Mesenteric fat pad (tissue), 1 donor: ENCODE data around the gene EXOC3L1. TPM values are rescaled to one million over a fixed set of nuclear protein-coding genes. Genes with fewer than 3 reads are reported as not detected.

Source experiments
- DNase-seq: peaks from one replicate; pipeline ENCODE4 v3.0.0-alpha.2; 2020; ENCODE audit warnings: low spot score
- total RNA-seq: library from RNA; stranded (reverse); fragmentation: NEBNext Ultra II Directional; extraction: Animal tissue kit (Norgen Biotek cat#: 25700); gene quantifications from one replicate; pipeline ENCODE4 v1.2.1, GENCODE V29; 2021
- donor health status: DM: yes; HTN: yes; CAD: no.

The EXOC3L1 gene
- total RNA-seq, 1 donor from 2014 or later = 4.1 TPM

- no peak for DNase-seq
These were observed 26.9 kb upstream of the EXOC3L1 start for GRCh38 chr16:67216612-67217490.

DNA sequence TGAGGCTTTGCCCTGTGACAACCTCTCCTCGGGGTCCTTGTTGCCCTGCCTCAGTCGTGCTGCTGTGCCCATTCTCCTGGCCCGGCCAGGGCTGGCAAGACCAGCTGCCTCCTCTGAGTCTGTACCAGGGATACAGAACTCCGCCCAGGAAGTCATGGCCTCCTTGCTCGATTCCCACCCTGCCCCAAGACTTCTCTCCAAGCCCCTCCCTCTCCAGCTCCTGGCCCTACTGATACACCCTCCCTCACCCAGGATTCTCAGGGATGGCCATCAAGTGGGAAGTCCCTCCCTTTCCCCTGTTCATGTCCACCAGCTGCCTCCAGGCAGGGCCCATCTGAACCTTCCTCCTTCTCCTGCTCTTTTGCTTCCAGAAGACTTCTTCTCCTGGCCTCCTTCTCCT is 25.8 kb upstream of the EXOC3L1 start:
- no peak for DNase-seq

DNA sequence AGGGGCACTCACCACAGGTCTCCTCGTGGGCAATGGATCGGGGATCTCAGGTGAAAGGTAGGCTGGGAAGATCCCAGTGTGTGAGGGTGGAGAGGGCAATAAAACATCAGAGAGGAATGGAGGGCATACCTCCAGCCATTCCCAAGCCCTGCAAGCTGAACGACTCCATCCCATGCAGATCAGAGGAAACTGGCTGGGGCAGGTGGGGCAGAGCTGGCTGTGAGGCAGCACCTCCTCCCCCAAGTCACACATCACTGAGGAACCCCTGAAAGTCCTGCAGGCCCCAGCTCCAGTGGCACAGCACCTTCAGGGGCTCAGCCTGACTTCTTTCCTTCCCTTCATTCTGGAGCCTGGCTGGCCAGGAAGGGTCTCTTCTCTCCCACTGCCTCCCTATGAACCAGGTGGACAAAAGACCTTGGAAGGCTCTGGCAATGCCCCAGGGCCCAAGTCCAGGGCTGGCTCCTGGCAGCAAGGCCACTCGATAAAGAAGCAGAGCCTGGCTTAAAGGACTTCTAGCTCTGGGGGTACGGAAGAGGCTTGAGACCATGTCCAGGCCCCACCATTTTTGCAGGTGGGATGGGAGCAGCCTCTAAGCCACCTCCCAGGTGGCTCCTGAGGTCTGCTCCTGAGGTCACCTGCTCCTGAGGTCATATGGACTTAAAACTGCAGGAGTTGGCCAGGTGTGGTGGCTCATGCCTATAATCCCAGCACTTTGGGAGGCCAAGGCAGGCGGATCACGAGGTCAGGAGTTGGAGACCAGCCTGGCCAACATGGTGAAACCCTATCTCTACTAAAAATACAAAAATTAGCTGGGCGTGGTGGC is 23.5 kb upstream of the EXOC3L1 start:
- DNase-seq = no peak

DNA sequence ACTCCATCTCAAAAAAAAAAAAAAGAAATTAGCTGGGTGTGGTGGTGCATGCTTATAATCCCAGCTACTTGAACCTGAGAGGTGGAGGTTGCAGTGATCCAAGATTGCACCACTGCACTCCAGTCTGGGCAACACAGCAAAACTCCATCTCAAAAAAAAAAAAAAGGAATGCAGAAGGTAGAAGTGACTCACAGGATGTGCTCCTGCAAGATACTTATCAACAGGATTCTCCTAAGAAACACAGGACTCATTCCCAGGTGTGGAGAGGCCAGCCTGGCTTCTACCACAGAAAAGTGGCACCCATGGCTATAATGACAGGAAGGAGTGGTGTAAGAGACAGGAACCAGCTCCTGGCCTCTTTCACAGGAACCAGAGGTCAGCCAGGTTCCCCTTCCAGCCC is 22.8 kb upstream of the EXOC3L1 start:
- no peak for DNase-seq

DNA sequence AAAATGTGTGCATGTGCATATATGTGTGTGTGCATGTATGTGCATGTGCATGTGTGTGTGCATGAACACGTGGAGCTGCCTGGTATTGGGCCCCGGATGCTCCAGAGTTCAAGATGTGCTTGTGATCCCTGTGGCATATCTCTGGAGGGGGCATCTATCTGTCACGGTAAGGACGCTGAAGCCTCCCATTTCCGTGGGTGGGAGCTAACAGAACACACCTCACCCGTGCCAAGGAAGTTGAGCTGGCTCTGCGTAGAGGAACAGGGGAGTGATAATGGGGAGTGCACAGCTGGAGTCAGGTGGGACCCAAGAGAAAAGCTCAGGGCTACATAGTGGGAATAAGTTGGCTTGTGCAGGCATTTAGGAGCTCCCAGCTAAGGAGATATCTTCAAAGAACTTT is 21.7 kb upstream of the EXOC3L1 start:
- DNase-seq = no peak

GRCh38 chr16:67210069-67210937 is 20.4 kb upstream of the EXOC3L1 start:
- no peak for DNase-seq

DNA sequence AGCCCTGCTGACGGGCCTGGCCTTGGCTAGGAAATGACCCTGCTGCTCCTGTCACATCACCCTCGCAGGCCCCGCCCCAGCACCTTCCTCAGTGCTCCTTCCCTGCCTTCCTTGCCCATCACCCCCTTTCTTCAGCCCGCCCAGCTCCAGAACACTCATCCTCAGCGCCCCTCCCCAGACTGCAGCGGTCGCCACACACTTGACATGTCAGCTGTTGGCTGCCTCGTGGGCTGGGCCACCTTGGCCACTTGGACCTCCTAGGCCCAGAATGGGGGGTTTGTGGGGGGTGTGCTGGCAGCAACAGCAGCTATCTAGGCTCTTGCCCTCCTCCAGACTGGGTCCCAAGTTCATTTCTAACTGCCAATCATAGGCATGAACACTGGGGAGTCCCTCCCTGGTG is 19.6 kb upstream of the EXOC3L1 start:
- DNase-seq = no peak

DNA sequence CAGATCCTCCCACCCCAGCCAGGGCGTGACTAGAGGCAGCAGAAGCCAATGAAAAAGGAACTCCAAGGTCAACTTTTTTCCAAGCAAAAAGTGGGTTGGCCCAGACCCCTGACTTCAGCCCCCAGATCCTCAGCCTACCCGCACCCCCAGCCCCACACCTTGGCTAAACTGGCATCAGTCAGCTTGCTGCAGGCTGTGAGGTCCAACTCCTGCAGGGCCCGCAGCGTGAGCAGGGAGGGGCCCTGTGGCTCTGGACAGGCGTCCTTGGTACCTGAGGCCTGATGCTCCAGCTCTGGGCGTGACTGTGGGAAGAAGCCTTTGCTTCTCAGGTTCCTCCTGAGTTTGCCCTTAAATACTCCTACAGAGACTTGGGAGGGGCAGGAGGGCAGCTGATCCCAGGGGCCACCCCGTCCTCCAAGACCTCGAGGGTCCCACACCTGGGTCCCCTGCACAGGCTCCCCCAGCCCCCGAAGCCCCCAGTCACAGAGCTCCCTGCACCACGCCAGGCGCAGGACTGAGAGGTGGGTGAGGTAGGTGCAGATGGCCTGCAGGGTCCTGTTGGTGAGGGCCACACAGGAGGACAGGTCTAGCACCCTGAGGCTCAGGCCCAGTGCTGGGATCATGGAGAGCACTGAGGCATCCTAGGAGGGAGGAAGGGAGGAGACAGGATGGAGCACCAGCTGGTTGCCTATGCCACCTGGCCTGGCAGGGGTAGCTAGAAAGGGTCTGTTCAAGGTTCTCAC is 18.4 kb upstream of the EXOC3L1 start:
- DNase-seq = no peak

DNA sequence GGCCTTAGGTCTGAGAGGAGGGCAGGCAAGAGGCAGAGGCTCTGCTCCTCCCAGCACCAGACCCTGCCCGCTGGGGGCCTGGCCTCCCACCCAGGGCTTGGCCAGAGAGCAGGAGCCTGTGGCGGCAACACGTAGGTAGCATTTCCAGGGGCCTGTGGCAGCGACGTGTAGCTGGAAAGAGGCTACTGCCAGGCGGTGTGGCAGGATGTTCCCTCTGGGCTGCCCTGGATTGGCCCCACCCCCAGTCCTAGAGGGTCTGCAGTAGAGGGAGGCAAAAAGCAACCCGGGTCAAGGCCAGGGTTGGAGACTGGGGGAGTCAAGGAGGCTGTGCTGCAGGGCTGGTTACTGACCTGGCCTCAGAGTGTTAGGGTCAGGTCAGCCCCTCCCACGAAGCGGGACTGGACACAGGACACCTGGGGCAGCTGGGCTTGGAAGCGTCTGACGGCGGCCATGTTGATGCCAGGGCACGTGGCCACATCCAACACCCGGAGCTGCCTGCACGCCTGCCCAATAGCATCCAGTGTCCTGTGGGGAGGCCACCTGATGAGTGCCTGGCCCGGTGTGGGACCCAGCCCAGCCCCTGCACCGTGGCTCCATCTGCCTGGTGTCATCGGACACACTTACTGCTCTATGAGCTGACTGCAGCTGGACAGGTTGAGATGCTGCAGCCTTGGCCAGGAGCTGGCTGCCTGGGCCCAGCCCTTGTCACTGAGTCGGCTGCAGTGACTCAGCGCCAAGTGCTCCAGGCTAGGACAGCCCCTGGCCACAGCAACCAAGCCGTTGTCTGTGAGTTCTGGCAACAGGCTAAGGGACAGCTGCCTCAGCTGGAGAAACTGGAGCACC is 17.5 kb upstream of the EXOC3L1 start:
- no peak for DNase-seq

- DNase-seq = no peak
These were observed 16.9 kb upstream of the EXOC3L1 start for GRCh38 chr16:67206838-67207248.

- DNase-seq = no peak
These were observed 16.3 kb upstream of the EXOC3L1 start for GRCh38 chr16:67206129-67206837.

DNA sequence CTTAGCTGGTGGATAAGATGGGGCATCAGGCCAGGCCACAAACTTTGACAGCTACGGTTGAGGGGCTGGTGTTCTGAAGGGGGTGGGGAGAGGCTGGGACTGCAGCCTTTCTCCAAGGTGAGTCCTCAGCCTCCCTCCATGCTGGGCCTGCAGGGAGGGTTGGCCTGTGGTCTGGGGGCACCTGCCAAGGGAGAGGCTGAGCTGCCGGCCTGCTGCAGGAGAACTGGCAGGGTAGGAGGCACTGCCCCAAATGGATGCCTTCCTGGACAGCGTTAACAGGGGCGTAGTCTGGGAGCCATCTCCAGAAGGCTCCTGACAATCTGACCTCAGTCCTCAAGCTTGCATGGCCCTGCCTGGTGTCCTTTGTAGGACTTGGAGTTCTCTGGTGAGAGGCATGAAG is 14.1 kb upstream of the EXOC3L1 start:
- no peak for DNase-seq

DNA sequence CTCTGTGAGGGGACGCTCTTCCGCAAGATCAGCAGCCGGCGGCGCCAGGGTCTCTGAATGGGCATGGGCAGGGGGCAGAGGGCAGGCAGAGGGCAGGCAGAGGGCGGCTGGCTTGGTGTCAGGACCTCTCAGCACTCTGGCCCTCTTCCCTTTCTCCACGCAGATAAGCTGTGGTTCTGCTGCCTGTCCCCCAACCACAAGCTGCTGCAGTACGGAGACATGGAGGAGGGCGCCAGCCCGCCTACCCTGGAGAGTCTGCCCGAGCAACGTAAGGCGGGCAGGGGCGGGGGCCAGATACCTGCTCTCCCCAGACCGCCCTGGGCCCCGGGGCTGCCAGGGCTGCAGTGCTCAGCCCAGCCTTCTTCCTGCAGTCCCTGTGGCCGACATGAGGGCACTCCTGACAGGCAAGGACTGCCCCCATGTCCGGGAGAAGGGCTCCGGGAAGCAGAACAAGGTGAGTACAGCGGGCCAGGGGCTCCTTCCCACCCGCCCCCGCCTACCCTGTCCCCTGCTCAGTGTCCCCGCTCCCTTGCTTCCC is 13.1 kb upstream of the EXOC3L1 start:
- DNase-seq = no peak

- no peak for DNase-seq
These were observed 12.5 kb upstream of the EXOC3L1 start for GRCh38 chr16:67202426-67202825.

DNA sequence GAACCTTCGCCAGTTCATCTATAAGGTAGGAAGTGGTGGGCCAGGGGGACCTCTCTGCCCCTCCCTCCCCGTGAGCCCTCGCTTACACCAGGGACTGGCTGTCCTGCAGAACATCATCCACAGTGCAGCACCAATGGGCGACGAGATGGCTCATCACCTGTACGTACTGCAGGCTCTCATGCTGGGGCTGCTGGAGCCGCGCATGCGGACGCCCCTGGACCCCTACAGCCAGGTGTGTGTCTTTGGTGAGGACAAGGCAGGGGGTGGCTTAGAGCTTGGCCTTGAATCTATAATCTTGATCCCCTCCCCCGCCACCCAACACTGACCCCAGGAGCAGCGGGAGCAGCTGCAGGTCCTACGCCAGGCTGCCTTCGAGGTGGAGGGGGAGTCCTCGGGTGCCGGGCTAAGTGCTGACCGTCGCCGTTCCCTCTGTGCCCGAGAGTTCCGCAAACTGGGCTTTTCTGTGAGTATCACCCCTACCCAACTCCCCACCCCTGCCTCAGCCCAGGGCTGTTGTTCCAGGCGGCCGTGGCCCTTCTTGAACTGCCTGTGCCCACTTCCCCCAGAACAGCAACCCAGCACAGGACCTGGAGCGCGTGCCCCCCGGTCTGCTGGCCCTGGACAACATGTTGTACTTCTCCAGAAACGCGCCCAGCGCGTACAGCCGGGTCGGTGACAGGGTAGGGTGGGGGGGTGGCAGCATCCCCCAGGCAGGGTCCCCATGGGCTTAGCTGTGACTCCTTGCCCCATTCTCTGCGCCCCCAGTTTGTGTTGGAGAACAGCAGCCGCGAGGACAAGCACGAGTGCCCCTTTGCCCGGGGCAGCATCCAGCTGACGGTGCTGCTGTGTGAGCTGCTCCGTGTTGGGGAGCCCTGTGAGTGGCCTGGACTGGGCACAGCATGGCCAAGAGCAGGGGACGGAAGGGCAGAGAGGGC is 11.7 kb upstream of the EXOC3L1 start:
- no peak for DNase-seq

- DNase-seq = no peak
These were observed 10.6 kb upstream of the EXOC3L1 start for GRCh38 chr16:67200491-67200890.

- DNase-seq = no peak
These were observed 9.9 kb upstream of the EXOC3L1 start for GRCh38 chr16:67199808-67200198.
